Colonic mucosa (tissue), 4 donors: Measurements from ENCODE around the gene STAT5B. TPM values are rescaled to one million over a fixed set of nuclear protein-coding genes. Genes with fewer than 3 reads are reported as not detected.
"Not testable (repeated sequence)": the region's sequence is repeated elsewhere in the genome, so short reads cannot be mapped to it uniquely, and the experiment has no call there.

ENCODE experiments used
- DNase-seq: peaks from one replicate; pipeline ENCODE4 v3.0.0-alpha.2; 2020
- H3K27ac ChIP-seq: fragments of 200-600 bp; one replicate; pipeline ENCODE4 v1.8.0; 2021
- H3K27me3 ChIP-seq: fragments of 200-600 bp; one replicate; pipeline ENCODE4 v1.8.0; 2021
- H3K36me3 ChIP-seq: fragments of 200-600 bp; one replicate; pipeline ENCODE4 v1.8.0; 2021
- H3K4me1 ChIP-seq: fragments of 200-600 bp; one replicate; pipeline ENCODE4 v1.8.0; 2021; ENCODE audit warnings: mild to moderate bottlenecking
- H3K4me3 ChIP-seq: fragments of 200-600 bp; one replicate; pipeline ENCODE4 v1.8.0; 2021
- H3K9ac ChIP-seq, 2 donors: one replicate each; pipeline ENCODE4 v1.7.0; 2013; ENCODE audit warnings: control low read depth in 2 of 2, low read depth in 2 of 2, low read length in 2 of 2
- H3K9me3 ChIP-seq: fragments of 200-600 bp; one replicate; pipeline ENCODE4 v1.8.0; 2021
- CTCF ChIP-seq: fragments of 200-600 bp; IDR thresholded peaks from one replicate; pipeline ENCODE4 v1.8.0; 2022; ENCODE audit warnings: antibody characterized with exemption, mild to moderate bottlenecking
- intact Hi-C: fragments of 100-400 bp; cut with DNase I; formaldehyde crosslinking; loops from one replicate; pipeline ENCODE4 v1.14.1; 2022
- total RNA-seq, 2 donors: library from RNA; stranded (reverse); fragmentation: NEBNext Ultra II Directional in 1 of 2; extraction: Animal tissue kit (Norgen Biotek cat#: 25700) in 1 of 2; gene quantifications; one replicate each; pipeline ENCODE4 v1.2.1, GENCODE V29; 2021
- donor health status: healthy.
- donor health status: DM: no; HTN: no; CAD: no.
- donor health status: DM: no; HTN: no; CAD: no.

Gene STAT5B
- total RNA-seq, 2 donors from 2014 or later: 29.3 to 38.4 TPM

- no peak overlapping the region for H3K27ac ChIP-seq
- H3K9me3 ChIP-seq: no peaks in the 10 kb centered on the region
- intact Hi-C loops: no loop called here
- no peak for DNase-seq
- peaks cover 14% of the 10 kb centered on the region for H3K4me1 ChIP-seq
- no peaks in the 10 kb centered on the region for H3K36me3 ChIP-seq
- H3K9ac ChIP-seq: no peak overlapping the region
- no peak for TF ChIP-seq CTCF
- no peak overlapping the region for H3K4me3 ChIP-seq
- no peaks in the 10 kb centered on the region for H3K27me3 ChIP-seq
Measured at GRCh38 chr17:42188749-42189650, 87.2 kb downstream of the STAT5B start.

GRCh38 chr17:42187833-42188232 lies 88.4 kb downstream of the STAT5B start:
- Histone ChIP-seq H3K27me3 (no peaks in the 10 kb centered on the region), H3K9ac (no peak overlapping the region), H3K36me3 (no peaks in the 10 kb centered on the region), H3K27ac (no peak overlapping the region), H3K9me3 (no peaks in the 10 kb centered on the region), H3K4me1 (peaks cover 13% of the 10 kb centered on the region), H3K4me3 (no peak overlapping the region)
- TF ChIP-seq CTCF: no peak
- intact Hi-C loops: no loop called here
- DNase-seq: no peak

GRCh38 chr17:42186191-42186590 lies 90.0 kb downstream of the STAT5B start:
- H3K9me3 ChIP-seq, H3K9ac ChIP-seq, H3K36me3 ChIP-seq, H3K27ac ChIP-seq, H3K27me3 ChIP-seq, DNase-seq, H3K4me3 ChIP-seq, intact Hi-C loops: not testable (repeated sequence)
- peaks cover 16% of the 10 kb centered on the region for H3K4me1 ChIP-seq

DNA sequence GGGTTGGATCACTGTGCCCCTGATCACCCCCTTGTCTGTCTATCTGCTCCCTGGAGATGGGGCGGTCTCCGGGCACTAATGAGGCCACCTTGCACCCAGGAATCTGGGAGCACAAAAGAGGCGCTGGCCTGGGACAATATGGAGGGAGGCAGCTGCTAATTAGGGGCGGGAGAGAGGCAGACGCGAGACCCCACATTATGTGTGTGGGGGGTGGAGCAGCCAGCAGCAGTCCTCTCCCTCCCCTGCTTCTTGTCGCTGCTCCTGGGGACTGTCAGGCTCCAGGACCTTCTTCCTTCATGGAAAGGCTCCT lies 90.6 kb downstream of the STAT5B start:
- Histone ChIP-seq H3K4me1 (peaks cover 22% of the 10 kb centered on the region), H3K36me3 (no peaks in the 10 kb centered on the region), H3K9ac (no peak overlapping the region), H3K27ac (no peak overlapping the region), H3K4me3 (no peak overlapping the region), H3K27me3 (peaks cover 7% of the 10 kb centered on the region), H3K9me3 (no peaks in the 10 kb centered on the region)
- TF ChIP-seq CTCF: no peak
- intact Hi-C loops: no loop called here
- no peak for DNase-seq

GRCh38 chr17:42184713-42185620 lies 91.2 kb downstream of the STAT5B start, which contains the start of gene HCRT:
HCRT (minus strand) TSS chr17:42185452; CDS start chr17:42185365, 87 bp downstream.
- peaks cover 13% of the 10 kb centered on the region for H3K27me3 ChIP-seq
- H3K9ac ChIP-seq: peak within 1 kb of the TSS in 1 of 2 donors; percentile 43
- H3K4me1 ChIP-seq: peaks cover 27% of the 10 kb centered on the region
- peak within 1 kb of the TSS; percentile 51 for H3K4me3 ChIP-seq
- H3K9me3 ChIP-seq: no peaks in the 10 kb centered on the region
- peak within 1 kb of the TSS; percentile 84 for H3K27ac ChIP-seq
- intact Hi-C loops: no loop called here
- peak; percentile 34 for DNase-seq
- no peak for TF ChIP-seq CTCF
- no peaks in the 10 kb centered on the region for H3K36me3 ChIP-seq
